Esophagus squamous epithelium (tissue), 4 donors: Measurements from ENCODE around the gene ACSL5.

ENCODE experiments used
- CTCF ChIP-seq, 6 experiments: fragments of 450-650 bp in 4 of 6; fragments of 200-600 bp in 2 of 6; sonication (generic) in 2 of 6; IDR thresholded peaks; one replicate each; pipeline ENCODE4 v1.5.1; 2016 to 2019; ENCODE audit warnings: antibody characterized with exemption in 6 of 6, mild to moderate bottlenecking in 4 of 6, moderate library complexity in 4 of 6
- POLR2A ChIP-seq, 4 donors: fragments of 450-650 bp; IDR thresholded peaks; one replicate each; pipeline ENCODE4 v1.6.1; 2017; ENCODE audit warnings: antibody characterized with exemption in 4 of 4, mild to moderate bottlenecking in 4 of 4, moderate library complexity in 3 of 4

GRCh38 chr10:112421731-112422130 lies 47.8 kb downstream of the ACSL5 start:
- TF ChIP-seq CTCF (IDR thresholded peaks at IDR 0.05) (no peak), POLR2A (IDR thresholded peaks at IDR 0.05) (no peak)
